HG03439 (cell line): Measurements from ENCODE around the gene NPM1.

Experiments used
- ATAC-seq: cut with Tn5 transposase; IDR thresholded peaks from one replicate; pipeline ENCODE4 v1.9.1; 2021; ENCODE audit warnings: mild to moderate bottlenecking, moderate library complexity; ENCODE audit not compliant: unreplicated experiment

NPM1 gene

DNA sequence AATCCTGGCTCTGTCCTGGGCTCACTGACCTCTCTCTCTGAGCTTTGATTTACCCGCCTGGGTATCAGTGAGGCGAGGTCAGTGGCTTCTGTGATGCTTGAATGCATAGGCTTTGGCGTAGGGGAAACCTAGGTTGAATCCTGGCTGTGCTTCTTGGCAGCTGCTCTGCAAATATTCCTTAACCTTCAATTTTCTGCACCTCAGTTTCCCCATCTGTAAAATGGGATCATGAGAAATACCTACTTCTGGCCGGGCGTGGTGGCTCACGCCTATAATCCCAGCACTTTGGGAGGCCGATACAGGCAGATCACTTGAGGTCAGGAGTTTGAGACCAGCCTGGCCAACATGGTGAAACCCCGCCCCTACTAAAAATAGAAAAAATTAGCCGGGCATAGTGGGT is 39.0 kb downstream of the NPM1 start:
- no peak for ATAC-seq

DNA sequence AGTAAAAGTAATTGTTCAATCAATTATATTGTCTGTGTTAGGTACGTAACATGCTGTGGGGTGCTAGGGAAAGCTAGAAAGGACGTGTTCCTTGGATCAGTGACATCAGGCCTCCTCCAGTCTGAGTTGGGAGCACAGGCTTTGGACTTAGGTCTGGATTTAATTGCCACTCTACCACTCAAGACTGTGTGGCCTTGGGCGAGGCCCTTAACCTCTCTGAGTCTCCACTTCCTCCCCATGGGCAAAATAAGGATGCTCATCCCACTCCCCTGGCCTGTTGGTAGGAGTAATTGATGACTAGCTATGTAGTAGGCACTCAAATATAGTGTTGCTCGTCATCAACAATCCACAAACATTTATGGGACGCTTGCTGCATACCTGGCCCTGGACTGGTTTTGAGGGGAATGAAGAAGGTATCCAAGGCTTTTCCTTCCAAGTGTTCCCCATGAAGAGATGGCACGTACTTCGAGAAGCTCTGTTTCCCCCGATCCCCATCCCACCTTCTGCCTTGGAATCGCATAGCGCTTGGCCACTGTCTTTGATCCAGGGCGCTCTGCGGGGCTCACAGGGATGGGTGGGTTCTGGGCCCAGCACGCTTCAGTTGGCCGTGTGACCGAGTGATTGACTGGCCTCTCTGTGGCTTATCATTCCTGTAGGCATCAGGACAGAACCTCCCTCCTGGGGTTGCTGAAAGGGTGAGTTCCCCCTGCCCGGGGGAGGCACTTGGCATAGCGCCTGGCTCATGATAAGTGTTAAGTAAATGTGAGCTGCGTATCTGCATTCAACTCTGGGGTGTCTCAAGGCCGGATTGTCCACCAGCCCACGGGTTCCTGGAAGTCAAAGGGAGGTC is 39.9 kb downstream of the NPM1 start:
- ATAC-seq, result no peak

DNA sequence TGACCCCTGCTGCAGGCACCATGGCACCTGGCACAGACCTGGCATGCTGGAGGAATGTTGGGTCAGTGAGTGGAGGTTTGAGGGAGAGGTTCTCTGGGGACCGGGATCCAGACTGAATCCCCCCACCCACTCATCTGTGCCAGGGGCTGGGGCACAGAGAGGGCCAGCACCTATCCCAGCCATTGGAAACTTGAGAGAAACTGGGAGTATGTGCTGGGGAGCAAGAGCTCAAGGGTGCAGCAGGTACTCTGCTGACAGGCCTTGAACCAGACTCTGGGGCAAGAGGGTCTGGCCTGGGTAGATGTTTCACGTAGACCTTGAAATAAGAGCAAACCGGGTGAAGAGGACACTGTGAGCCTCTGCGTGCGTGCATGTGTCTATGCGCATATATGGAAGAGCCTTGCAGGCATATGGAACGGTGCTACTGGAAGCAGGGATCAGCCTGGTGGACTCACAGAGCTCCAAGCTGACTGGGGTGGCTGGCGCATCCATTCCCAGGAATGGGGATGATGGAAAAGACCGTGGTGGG is 40.6 kb downstream of the NPM1 start:
- ATAC-seq, result no peak

DNA sequence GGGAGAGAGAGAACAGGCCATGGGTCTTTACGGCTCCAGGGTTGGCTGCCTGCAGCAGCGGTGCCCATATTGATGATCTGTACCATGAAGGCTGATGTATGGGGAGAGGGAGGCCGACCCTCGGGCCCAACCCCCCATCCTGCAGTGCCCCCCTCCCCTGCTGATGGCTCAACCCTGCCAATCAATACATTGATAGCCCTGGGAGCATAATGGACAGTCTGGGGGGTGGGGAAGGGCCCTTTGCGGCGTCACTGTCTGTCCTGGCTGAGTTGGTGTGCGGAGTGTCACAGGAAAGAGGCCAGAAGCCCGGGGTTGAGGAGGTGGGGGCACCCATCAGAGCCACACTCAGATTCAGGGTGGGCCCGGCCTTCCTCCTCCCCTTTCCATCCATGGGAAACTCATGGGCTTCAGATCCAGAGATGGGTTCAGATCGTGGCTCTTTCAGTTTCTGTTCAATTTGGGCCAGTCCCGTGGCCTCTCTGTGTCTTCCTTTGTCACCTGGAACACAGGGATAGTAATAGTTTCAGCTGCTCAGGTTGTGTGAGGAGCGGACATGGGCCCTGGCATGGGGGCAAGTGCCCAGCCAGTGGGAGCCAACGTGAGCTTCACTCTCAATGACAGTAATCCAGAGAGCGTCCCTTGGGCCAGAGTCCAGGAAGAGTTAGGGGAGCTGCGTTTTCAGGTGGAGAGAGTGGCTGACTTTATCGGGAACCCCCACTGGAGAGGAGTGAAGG is 41.3 kb downstream of the NPM1 start:
- ATAC-seq, result no peak

DNA sequence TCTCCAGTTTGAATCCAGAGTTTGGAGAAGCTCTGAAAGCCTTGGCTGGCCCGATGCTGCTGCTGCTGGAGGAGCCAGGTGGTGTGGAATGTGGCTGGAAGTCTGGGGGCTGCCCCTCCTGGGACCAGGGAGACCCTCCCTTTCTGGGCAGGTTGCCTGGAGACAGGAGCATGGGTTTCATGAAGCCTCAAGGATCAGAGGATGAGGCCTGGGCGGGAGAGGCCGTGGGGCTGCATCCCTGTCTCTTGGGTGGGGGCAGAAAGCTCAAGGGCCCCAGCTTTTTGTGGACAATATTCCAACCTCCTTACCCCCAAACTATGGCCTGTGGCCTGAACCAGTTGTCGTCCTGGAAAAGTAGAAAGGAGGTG is 41.9 kb downstream of the NPM1 start:
- no peak for ATAC-seq

DNA sequence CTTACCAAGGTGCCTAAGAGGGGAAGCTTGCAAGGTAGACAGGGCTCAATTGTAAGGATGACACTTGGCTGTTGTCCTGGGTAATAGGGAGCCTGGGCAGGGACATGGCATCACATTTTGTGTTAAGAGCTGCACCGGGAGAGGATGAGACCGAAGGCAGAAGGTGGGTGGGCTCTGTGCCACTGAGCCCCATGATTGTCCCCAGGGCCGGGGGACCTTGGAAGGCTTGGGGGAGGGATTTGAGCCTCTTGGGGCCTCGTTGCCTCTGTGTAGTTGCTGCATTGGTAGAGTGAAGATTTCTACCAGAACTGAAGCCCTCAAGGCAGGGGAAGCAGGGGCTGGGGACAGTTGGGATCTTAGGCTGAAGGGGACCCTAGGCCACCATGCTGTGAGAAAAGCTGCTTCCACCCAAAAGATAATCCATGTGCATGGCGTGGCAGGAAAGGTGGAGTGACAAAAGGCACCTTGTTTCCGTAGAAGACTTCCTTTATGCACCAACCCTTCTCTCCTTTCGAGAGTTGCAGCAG is 43.7 kb downstream of the NPM1 start:
- ATAC-seq, result no peak

DNA sequence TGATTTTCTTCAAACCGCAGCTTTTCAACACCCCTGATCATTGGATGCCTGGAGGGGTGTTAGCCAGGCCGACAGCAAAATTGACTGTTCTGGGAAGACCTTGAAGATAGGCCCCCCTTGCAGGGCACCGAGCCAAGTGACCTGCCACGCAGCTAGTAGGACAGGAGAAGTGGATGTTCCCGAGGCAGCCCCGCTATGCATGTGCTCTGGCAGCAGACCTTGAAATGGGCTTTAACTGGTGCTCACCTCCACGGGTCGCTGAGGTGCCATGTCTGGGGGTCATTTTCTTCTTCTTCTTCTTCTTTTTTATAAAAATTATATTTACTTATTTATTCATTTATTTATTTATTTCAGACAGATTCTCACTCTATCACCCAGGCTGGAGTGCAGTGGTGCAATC is 44.4 kb downstream of the NPM1 start:
- ATAC-seq, result no peak

DNA sequence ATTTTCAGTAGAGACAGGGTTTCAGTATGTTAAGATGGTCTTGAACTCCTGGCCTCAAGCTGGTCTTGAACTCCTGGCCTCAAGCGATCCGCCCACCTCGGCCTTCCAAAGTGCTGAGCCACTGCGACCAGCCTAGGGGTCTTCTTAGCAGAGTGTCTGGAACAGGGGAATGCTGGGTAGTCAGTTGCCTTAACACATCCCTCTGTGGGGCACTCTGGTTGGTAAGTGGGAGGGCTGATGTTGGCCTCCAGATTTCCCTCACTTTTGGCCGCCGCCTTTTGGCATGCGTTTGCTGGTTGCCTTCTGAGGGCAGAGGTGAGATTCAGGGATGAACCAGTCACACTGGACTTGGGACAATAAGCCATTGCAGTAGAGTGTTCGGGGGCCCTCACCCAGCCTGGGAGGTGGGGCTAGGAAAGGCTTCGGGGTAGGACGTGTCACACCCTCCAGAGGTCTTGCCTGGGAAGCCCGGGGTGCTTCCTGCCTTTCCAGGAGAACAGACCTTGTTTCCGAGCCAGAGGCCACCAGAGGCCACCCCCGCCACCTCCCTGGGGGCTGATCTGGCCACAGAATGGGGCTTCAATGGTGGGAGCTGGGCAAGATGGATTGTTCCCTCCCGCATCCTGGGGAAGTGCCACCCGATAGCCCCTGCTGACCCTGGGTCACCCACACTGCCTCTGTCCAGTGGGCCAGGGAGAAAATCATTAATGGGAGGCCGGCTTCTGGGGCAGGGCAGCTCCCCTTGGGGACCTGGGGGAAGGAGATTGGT is 45.1 kb downstream of the NPM1 start:
- ATAC-seq, result no peak

DNA sequence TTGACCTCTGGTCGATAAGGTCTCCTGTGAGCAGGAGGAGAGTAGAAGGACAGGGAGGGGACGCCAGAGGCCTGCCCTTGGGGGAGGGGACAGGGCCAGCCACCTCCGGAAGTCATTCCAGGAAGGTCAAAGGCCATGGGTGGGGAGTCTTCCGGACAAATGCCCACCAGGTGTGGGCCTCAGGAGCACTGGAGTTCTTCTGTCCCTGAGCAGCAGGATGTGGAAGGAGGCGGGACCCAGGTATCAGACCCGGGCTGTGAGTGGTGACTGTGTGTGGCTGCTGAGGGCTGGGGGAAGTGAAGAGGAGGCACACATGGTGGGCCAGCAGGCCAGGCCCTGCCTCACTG is 45.7 kb downstream of the NPM1 start:
- ATAC-seq, result no peak

DNA sequence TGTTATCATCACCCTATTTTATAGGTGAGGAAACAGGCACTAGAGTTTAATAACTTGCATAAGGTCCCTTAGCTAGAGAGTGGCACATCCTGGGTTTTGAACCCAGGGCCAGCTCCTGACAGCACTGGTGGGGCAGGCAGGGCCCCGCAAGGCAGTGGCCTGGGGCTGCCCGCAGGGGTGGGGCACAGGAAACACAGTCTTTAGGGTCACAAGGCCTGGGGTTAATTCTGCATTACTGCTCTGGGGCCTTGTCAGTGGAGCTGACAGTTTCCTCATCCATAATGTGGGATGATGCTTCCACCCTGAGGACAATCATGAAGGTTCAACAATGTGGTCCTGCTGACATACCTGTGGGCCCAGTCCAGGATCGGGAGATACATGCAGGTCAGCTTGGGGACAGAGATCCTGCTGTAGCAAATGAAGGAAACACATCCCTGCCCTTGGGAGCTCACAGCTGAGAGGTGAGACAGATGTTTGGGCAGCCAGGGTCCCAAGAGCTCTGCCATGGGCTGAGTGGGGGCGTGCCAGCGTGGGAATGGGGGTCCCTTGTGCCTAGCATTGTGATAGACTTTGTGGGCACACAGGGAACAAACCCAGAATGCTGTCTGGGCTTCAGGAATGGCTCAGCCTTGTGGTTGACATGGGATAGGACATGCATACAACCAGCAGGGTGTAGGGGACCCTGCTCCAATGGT is 46.5 kb downstream of the NPM1 start:
- ATAC-seq, result no peak

DNA sequence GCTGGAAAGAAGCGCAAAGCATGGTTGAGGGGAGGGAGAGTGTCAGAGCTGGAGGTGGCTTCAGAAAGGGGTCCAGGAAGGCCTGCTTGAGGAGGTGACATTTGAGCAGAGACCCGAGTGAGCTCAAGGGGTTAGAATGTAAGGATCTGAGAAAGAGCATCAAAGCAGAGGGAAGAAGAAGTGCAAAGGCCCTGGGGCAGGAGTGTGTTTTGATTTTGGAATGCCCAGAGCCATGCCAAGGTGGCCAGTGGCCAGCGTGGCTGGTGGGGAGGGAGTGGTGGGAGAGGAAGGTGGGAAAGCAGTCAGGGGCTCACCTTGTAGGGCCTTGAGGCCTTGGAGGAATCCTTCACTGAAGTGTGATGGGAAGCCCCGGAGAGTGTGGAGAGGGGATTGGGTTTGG is 47.2 kb downstream of the NPM1 start:
- no peak for ATAC-seq

DNA sequence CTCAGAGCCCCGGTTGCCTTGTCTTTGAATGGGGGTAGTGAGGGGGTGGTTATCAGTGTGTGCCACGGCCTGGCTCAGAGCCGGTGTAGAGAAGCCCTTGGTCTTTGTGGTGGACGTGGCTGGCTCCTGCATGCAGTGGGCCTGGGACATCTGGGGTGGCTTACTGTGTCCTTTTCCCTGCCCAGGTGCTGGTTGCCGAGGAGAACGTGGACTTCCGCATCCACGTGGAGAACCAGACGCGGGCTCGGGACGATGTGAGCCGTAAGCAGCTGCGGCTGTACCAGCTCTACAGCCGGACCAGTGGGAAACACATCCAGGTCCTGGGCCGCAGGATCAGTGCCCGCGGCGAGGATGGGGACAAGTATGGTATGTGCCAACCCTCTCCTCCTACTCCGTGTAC is 48.3 kb downstream of the NPM1 start:
- ATAC-seq, result no peak

DNA sequence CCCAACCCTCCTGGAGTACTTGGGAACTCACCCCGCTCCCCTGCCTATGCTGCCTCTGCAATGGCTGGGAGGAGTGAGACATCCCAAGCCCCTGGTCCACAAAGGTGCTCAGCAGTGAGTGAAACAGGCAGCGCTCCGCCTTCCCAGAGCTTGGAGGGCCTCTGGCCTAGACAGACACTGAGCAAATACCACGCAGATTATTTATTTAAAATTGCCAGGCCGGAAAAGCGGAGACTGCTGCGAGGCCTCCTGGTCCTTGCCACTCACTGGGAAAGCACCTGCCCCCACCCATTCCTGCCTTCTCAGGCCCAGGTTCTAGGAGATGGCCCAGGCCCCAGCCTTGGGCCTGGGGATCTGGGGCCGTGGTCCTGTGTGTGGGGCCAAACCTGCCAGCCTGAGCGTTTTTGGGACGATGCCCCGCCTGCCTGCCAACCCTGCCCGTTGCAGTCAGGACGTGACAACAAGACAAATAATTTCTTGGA is 49.2 kb downstream of the NPM1 start:
- no peak for ATAC-seq

DNA sequence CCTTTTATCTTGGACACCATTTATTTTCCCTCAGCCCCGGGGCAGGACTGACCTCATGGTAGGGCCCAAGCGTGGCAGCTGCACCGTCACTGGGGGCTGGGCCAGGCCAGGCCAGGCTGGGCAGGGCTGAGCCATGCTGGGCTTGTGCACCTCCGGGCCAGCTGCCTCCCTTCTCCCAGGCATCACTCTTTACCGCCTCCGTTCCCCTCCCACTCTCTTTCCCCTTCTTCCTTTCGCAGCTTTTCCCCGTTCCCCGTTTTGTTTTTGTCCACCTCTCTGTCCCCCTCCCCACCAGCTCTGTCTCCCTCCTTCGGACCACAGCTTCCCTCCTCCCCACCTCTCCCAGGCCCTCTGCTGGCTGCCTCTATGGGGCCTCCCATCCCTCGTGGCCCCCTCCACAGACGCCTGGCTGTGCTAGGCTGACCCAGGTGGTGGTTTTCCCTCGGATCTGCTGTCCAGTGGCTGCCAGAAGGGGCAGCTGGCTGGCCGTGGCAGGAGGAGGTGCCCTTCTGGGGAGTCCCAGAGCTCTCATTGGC is 49.7 kb downstream of the NPM1 start:
- no peak for ATAC-seq

DNA sequence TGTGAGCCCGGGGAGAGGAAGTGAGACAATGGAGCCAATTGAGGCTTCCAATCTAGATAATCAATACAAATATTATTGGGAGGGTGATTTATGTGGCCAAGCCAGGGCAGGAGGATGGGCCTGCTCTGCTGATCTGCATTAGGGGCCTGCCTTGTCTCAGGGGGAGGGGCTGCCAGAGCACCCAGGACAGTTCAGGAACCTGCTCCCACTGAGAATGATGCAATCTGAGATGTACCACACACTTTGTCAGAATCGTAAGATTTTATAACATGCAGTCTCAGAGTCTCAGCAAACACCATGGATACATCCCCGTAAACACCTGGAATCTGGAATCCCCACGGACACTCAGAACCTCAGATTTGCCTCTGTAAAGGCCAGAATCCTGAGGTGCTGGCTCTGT is 51.1 kb downstream of the NPM1 start:
- no peak for ATAC-seq

DNA sequence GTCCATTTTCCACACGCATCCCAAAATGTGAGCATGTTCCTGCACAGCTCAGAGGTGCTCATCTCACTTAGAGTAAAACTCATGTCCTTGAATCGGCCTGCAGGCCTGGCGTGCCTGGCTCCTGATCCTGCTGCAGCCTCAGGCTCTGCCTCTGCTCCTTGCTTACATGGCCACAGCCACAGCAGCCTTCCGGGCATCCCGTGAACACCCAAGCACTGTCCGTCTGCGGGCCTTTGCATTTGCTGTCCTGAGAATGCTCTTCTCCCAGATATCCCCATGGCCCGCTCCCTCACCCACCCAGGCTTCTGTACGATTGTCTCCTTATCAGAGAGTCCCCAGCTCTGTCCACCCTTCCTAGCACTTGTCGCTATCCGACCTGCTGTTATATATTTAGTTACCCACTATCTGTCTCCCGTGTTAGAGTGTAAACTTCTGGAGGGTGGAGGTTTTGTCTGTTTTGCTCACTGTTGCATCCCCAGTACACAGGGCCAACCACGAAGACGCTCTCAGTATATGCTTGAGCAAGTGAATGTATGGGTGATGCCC is 53.7 kb downstream of the NPM1 start:
- no peak for ATAC-seq

DNA sequence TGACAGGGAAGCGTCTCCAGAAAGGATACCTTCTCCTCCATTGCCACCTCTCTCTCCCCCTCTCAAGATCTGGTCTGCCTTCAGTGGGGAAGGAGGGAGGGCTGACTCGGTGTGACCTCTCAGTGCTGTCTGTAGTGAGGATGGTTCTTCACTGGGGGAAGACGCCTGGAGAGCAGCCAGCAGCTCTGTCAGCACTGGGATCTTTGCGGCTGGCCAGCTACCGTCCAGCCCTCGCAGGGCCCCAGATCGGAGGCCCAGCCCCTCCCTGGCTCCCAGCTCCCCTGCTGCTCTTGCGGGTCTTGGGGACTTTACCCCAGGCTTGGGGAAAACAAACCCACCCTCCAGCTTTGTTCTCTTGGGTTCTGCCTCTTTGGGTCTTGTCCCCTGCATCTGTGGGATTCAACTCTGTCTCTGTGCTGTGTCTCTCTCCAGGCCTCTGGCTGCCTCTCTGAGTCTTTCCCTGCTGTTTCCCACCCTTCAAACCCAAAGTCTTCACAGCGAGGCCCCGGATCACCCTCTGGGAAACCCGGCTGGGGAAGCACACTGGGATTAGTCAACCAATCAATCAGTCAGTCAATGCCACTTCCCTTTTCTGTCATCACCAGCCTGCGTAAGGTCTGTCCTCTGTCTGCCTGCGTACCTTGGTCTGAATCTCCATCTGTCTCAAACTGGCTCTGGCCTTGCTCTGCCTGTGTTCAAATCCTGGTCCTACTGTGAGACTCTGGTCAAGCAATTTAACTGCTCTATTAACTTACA is 54.8 kb downstream of the NPM1 start:
- ATAC-seq, result no peak

DNA sequence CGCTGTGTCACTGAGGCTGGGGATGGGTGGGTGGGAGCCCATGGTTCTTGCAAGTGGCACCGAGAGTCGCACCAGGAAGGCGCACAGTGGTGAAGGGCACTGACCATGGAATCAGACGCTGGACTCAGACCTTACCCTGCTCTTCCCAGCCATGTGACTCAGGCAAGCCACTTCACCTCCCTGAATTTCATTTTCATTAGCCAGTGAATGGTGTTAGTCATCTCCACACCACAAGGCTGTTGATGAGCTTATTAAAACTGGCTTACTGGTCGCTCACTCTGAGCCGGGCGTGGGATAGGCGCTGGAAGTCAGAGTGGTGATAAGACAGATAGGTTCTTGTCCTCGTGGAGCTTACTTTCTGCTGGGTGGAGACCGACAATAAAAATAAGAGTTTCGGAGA is 56.9 kb downstream of the NPM1 start:
- no peak for ATAC-seq
